Jurkat, Clone E6-1 (cell line): ENCODE measurements around the gene CBX1.

Experiments used
- DNase-seq: peaks from one replicate; pipeline ENCODE4 v3.0.0-alpha.2; 2011; ENCODE audit warnings: low read depth, low spot score
- H3K4me3 ChIP-seq: 2 replicates; pipeline ENCODE4 v1.5.1; 2011; ENCODE audit warnings: mild to moderate bottlenecking, low read length, control low read depth, moderate library complexity

Gene CBX1

GRCh38 chr17:48125829-48126531 lies 24.7 kb upstream of the CBX1 start:
- no peak overlapping the region for H3K4me3 ChIP-seq
- no peak for DNase-seq

DNA sequence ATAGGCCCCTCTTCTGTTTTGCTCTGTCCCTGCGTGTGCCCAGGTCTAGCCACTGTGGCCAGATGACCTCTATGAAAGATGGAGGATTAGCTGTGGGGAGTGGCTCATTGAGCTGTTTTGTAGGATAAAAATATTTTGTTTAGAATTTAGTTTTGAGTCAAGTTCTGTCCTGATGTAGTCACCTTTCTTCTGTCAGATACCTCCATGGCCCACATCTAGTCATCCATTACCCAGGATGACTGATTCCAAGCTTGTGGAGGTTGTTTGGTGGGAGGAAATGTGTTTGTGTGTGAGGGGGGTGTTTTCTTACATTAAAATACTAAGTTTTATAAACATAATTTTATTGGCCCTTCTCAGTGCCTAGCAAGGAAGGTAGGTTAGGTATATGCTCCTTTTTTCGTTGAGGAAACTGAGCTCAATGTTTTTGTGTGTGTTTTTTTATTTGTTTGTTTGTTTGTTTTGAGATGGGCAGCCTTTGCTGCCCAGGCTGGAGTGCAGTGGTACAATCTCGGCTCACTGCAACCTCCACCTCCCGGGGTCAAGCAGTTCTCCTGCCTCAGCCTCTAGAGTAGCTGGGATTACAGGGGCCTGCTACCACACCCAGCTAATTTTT lies 22.6 kb upstream of the CBX1 start:
- DNase-seq: no peak
- H3K4me3 ChIP-seq: no peak overlapping the region

DNA sequence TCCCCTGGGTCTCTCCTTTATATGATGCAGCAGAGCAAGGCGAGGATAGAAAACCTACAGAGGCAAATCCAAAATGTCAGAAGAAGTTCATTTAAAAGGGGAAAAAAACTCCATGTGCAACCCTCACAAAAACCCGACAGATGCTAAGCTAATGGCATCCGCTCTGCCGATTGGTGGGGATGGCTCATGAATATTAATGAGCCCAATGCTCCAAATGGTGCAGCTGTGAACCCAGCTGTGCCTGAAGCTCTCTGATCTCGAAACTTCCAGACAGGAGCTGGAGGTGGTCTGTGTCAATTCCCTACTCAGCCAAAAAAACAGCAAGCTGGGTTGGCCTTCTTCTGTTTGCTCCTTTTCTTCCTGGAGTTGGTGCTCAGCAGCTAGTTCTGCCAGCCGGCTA lies 21.8 kb upstream of the CBX1 start:
- H3K4me3 ChIP-seq: no peak overlapping the region
- no peak for DNase-seq

GRCh38 chr17:48122665-48123045 lies 21.4 kb upstream of the CBX1 start:
- H3K4me3 ChIP-seq: no peak overlapping the region
- no peak for DNase-seq

DNA sequence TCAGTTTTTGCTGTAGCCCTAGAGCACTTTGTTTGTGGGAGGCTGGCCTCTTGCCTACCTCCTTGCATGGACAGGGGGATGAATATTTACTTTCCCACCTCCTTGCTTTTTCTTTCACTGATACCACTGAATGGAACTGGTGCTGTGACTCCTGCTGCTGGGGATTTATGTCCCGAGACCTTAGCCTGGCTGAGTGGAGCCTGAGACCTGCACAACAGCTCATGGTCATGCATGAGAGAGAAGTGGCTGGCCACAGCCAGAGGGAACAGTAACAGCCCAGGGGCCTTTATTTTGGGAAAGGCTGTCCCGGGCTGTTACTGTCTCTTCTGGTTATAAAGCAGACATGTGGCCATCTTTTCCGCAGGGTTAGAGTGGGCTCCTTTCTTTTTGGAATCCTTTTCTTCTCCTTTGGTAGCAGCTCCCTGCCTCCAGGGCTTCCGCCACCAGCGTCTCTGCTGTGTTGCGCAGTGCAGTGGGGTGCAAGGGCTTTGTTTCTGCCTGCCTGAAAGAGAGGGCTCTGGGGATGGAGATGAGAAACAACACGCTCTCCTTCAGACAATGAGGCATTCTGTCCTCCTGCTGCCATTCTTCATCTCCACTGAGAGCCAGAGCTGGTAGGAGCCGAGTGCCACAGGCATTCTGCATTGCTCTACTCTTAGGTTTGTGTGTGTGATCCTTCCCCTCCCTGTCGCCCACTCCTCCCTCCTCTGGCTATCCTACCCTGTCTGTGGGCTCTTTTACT lies 20.8 kb upstream of the CBX1 start:
- no peak overlapping the region for H3K4me3 ChIP-seq
- DNase-seq: no peak

DNA sequence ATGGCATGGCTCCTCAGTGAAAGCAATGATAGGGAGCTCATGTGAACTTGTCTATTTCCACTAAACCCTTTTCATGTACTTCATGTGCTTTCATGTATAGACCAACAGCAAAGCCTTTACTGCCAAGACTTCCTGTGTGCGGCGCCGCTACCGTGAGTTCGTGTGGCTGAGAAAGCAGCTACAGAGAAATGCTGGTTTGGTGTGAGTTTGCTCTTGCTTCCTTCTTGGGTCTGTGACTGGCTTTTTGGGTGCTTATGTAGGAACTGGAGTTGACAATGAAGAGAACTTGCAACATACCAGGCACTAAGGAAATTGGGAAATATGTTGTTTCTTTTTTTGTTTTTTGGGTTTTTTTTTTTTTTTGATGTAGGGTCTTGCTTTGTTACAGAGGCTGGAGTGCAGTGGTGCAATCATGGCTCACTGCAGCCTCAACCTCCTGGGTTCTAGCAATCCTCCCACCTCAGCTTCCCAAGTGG lies 12.0 kb upstream of the CBX1 start:
- DNase-seq: peak; percentile 86
- no peak overlapping the region for H3K4me3 ChIP-seq

GRCh38 chr17:48111937-48112241 lies 10.6 kb upstream of the CBX1 start:
- no peak overlapping the region for H3K4me3 ChIP-seq
- no peak for DNase-seq

DNA sequence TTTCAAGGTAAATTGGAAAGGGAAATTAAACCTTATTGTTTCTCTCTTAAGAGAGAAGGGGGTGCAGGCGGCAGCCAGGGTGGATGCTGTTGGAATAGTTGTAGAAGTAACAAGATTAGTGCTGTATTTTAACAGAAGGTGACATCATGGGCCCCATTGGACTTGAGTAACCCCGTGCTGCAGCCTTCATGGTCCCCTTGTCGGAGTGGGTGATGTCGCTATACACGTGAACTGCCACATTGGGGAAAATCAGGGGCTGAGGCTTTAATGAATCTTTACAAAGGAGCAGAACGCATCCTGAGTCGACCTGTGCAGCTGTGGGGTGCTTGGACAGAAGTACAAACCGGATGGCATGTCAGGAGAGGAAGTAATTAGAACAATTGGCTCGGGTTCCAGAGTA lies 9.5 kb upstream of the CBX1 start:
- H3K4me3 ChIP-seq: no peak overlapping the region
- DNase-seq: no peak

DNA sequence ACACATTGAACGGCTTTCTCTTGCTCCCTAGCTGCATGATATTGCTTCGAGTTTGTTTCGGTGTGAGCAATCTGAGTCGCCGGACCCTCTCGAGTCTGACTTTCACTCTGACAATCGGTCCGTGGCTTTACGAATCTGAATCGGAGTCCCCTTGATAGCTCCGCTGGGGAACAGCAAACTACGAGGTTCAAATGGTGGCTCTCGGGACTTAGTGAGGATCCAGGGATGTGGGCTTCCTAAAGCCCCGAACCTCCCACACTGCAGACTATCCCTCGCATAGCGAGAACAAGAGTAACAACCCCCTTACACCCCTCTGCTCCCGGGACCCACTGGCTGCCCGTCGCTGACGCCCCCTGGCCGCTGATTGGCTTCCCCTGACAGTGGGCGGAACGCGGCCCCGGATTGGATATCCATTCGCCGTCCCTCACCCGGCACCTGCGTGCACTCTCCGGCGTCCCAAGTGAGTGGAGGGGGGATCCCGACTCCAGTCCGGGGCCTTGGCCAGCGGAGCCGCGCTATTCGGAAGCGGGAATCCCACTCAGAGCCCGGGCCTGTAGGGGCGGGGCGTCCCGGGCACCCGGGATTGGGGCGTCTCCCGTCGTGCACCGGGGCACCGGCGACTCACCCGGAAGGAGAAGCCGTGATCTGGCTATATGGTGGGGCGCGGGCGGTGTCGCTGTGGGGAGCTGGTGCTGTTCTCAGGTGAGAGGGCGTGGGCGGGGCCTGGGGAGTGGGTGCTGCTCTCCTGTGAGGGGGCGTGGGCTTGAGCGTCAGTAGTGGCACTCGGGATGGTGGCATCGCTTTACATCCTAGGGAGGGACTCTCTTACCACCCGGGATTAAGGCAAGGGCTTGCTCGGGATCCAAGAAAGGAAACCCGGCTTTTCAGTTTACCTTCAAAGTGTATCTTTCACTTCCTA lies 6.1 kb upstream of the CBX1 start, which contains the start of gene SNX11:
Gene SNX11 (plus strand): TSS at position 630 of the 919 bp plus-strand sequence. CDS start 4,278 bp downstream, outside the sequence.
- peak; percentile 80 for DNase-seq
- peak within 1 kb of the TSS; percentile 66 for H3K4me3 ChIP-seq

- no peak for DNase-seq
- H3K4me3 ChIP-seq: peak overlapping the region; percentile 66
Observed at GRCh38 chr17:48106802-48107136, 5.5 kb upstream of the CBX1 start.

DNA sequence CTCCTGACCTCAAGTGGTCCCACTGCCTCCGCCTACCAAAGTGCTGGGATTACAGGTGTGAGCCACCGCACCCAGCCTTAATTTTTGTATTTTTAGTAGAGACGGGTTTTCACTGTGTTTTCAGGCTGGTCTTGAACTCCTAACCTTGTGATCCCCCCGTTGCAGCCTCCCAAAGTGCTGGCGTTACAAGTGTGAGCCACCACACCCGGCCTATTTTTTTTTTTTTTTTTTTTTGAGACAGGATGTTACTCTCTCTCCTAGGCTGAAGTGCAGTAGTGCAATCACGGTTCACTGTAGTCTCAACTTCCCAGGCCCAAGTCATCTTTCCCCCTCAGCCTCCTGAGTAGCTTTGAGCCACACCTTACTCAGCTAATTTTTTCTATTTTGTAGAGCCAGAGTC lies 3.2 kb upstream of the CBX1 start:
- no peak overlapping the region for H3K4me3 ChIP-seq
- DNase-seq: no peak

GRCh38 chr17:48102798-48103715 lies 1.8 kb upstream of the CBX1 start:
- DNase-seq: no peak
- H3K4me3 ChIP-seq: no peak overlapping the region

DNA sequence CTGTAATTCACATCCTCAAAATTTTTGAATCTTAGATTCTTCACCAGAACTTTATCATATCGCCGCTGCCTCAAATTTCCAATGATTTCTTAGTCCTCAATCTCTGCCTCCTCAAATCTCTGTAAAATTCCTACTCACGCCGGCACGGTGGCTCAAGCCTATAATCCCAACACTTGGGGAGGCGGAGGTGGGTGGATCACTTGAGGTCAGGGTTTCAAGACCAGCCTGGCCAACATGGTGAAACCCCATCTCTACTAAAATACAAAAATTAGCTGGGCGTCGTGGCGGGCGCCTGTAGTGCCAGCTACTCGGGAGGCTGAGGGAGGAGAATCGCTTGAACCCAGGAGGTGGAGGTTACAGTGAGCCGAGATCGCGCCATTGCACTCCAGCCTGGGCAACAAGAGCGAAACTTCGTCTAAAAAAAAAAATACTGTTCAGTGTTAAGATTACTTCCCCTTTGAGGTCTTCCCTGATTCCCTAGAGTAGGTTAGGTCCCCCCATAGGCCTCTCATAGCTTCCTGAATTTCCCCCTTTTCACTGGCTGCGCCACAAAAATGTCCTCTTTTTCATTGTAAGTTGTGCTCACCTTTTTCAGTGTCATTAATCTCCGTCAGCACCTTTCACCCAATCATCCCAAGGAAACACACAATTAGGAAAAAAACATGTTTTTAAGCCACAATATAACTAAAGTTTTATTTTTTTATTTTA lies 919 bp upstream of the CBX1 start:
- H3K4me3 ChIP-seq: no peak overlapping the region; the same call in 1 of the 2 replicates
- no peak for DNase-seq

DNA sequence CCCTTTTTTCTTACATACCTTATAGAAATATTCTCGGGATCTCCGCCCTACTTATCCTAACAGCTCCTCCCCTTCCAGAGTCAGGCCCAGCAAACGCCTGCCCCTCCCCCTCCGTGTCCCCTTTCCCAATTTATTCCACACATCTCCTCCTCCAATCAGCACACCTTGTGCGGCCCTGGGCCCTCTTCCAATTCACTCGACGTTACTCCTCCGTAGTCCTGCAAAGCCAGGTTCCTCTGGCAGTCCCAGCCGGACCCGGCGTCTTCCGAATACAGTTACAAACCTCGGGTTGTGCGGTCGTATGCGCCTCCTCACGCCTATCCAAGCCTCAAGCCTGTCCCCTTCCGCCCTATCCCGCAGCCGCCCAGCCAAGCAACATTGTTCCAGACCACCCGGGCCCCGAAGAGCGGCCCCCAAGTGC lies 677 bp downstream of the CBX1 start:
- DNase-seq: no peak

DNA sequence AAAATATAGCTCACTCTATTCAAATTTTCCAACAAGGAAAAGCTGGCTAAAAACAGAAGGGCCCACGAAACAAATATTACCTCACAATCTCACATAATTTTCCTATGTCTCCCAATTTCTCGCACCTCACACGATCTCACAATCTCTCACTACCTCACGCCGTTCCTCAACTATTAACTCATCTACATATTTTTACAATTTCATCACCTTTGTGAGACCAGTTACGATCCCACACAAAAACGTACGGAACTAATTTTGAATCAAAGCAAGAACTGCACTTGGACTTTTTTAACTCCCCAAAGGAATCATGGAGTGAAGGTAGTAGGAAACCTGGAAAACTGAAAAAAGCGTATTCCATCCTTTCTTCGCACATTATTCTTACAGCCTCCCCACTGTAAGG lies 1.1 kb downstream of the CBX1 start:
- DNase-seq: no peak
- H3K4me3 ChIP-seq: peak overlapping the region; percentile 82

More for the DNA sequence above, 677 bp downstream of the CBX1 start:
- peak overlapping the region; percentile 82 for H3K4me3 ChIP-seq

DNA sequence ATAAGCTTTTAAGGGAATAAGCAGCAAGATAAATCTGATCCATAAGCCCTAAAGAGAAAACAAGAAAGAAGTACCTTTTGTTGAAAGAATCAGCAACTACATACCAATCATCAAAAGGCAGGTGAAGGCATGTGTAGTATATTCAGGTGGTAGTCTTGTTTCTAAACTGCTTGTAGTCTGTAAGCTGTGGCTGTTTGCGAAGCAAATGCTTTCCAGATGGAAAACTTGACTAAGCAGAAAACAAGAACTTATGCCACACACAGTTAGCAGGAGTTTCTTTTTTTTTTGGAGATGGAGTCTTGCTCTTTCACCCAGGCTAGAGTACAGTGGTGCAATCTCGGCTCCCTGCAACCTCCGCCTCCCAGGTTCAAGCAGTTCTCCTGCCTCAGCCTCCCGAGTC lies 5.7 kb downstream of the CBX1 start:
- H3K4me3 ChIP-seq: no peak overlapping the region
- DNase-seq: no peak

- DNase-seq: no peak
- no peak overlapping the region for H3K4me3 ChIP-seq
Observed at GRCh38 chr17:48093341-48094045, 7.8 kb downstream of the CBX1 start.
